Muscle layer of duodenum (tissue), 2 donors: ENCODE measurements around the gene MAP3K7.

ENCODE experiments used
- H3K27ac ChIP-seq: one replicate; pipeline ENCODE4 v1.7.0; 2013; ENCODE audit warnings: mild to moderate bottlenecking, low read length
- H3K27me3 ChIP-seq: one replicate; pipeline ENCODE4 v1.7.0; 2013; ENCODE audit warnings: low read depth, mild to moderate bottlenecking, control low read depth, low read length
- H3K36me3 ChIP-seq, 2 donors: one replicate each; pipeline ENCODE4 v1.7.0; 2013; ENCODE audit warnings: low read length in 2 of 2, control low read depth in 1 of 2, mild to moderate bottlenecking in 1 of 2; ENCODE audit not compliant: insufficient read depth in 2 of 2, control insufficient read depth in 1 of 2
- H3K4me1 ChIP-seq, 2 donors: one replicate each; pipeline ENCODE4 v1.7.0; 2013; ENCODE audit warnings: low read length in 2 of 2, mild to moderate bottlenecking in 2 of 2, control low read depth in 1 of 2, moderate library complexity in 1 of 2; ENCODE audit not compliant: insufficient read depth in 2 of 2, control insufficient read depth in 1 of 2
- H3K4me3 ChIP-seq, 2 donors: one replicate each; pipeline ENCODE4 v1.7.0; 2013; ENCODE audit warnings: low read length in 2 of 2, low read depth in 1 of 2, mild to moderate bottlenecking in 1 of 2
- H3K9me3 ChIP-seq, 2 donors: one replicate each; pipeline ENCODE4 v1.7.0; 2013; ENCODE audit warnings: low read length in 2 of 2, control low read depth in 1 of 2, mild to moderate bottlenecking in 1 of 2; ENCODE audit not compliant: control insufficient read depth in 1 of 2
- donor health status: healthy.

MAP3K7 gene

GRCh38 chr6:90480666-90481065 is 106.2 kb downstream of the MAP3K7 start:
- Histone ChIP-seq H3K9me3 (no peaks in the 10 kb centered on the region), H3K27me3 (no peaks in the 10 kb centered on the region), H3K36me3 (no peaks in the 10 kb centered on the region), H3K4me1 (no peaks in the 10 kb centered on the region), H3K4me3 (no peak overlapping the region), H3K27ac (no peak overlapping the region)

- Histone ChIP-seq H3K27ac (no peak overlapping the region), H3K4me3 (no peak overlapping the region)
These were observed 107.3 kb downstream of the MAP3K7 start for GRCh38 chr6:90479603-90479926.

GRCh38 chr6:90478789-90479602 is 107.9 kb downstream of the MAP3K7 start:
- no peak overlapping the region for H3K27ac ChIP-seq
- no peaks in the 10 kb centered on the region for H3K9me3 ChIP-seq

More at GRCh38 chr6:90479603-90479926, 107.3 kb downstream of the MAP3K7 start:
- H3K9me3 ChIP-seq = no peaks in the 10 kb centered on the region
- H3K27me3 ChIP-seq = no peaks in the 10 kb centered on the region
- no peaks in the 10 kb centered on the region for H3K4me1 ChIP-seq
- no peaks in the 10 kb centered on the region for H3K36me3 ChIP-seq

GRCh38 chr6:90478278-90478677 is 108.6 kb downstream of the MAP3K7 start:
- Histone ChIP-seq H3K9me3 (no peaks in the 10 kb centered on the region), H3K36me3 (no peaks in the 10 kb centered on the region), H3K4me1 (no peaks in the 10 kb centered on the region), H3K27ac (no peak overlapping the region), H3K4me3 (no peak overlapping the region), H3K27me3 (no peaks in the 10 kb centered on the region)

More at GRCh38 chr6:90478789-90479602, 107.9 kb downstream of the MAP3K7 start:
- H3K27me3 ChIP-seq = no peaks in the 10 kb centered on the region
- no peaks in the 10 kb centered on the region for H3K36me3 ChIP-seq
- no peaks in the 10 kb centered on the region for H3K4me1 ChIP-seq
- no peak overlapping the region for H3K4me3 ChIP-seq

GRCh38 chr6:90477366-90477765 is 109.5 kb downstream of the MAP3K7 start:
- no peaks in the 10 kb centered on the region for H3K4me1 ChIP-seq
- no peaks in the 10 kb centered on the region for H3K36me3 ChIP-seq
- H3K27me3 ChIP-seq = no peaks in the 10 kb centered on the region
- no peak overlapping the region for H3K4me3 ChIP-seq
- no peak overlapping the region for H3K27ac ChIP-seq
- no peaks in the 10 kb centered on the region for H3K9me3 ChIP-seq

- H3K36me3 ChIP-seq = no peaks in the 10 kb centered on the region
- H3K27me3 ChIP-seq = no peaks in the 10 kb centered on the region
- H3K4me3 ChIP-seq = no peak overlapping the region
- H3K27ac ChIP-seq = no peak overlapping the region
- H3K4me1 ChIP-seq = no peaks in the 10 kb centered on the region
- H3K9me3 ChIP-seq = no peaks in the 10 kb centered on the region
These were observed 114.2 kb downstream of the MAP3K7 start for GRCh38 chr6:90472716-90473115.

- Histone ChIP-seq H3K4me3 (no peak overlapping the region), H3K4me1 (no peaks in the 10 kb centered on the region), H3K27me3 (no peaks in the 10 kb centered on the region), H3K36me3 (no peaks in the 10 kb centered on the region), H3K27ac (no peak overlapping the region), H3K9me3 (no peaks in the 10 kb centered on the region)
These were observed 115.6 kb downstream of the MAP3K7 start for GRCh38 chr6:90471263-90471662.

GRCh38 chr6:90469906-90470305 is 117.0 kb downstream of the MAP3K7 start:
- Histone ChIP-seq H3K9me3 (no peaks in the 10 kb centered on the region), H3K36me3 (no peaks in the 10 kb centered on the region), H3K27ac (no peak overlapping the region), H3K4me3 (no peak overlapping the region), H3K27me3 (no peaks in the 10 kb centered on the region), H3K4me1 (no peaks in the 10 kb centered on the region)

GRCh38 chr6:90468859-90469258 is 118.0 kb downstream of the MAP3K7 start:
- Histone ChIP-seq H3K4me3 (no peak overlapping the region), H3K4me1 (no peaks in the 10 kb centered on the region), H3K27ac (no peak overlapping the region), H3K9me3 (no peaks in the 10 kb centered on the region), H3K36me3 (no peaks in the 10 kb centered on the region), H3K27me3 (no peaks in the 10 kb centered on the region)

- Histone ChIP-seq H3K27me3 (no peaks in the 10 kb centered on the region), H3K4me1 (no peaks in the 10 kb centered on the region), H3K36me3 (no peaks in the 10 kb centered on the region), H3K9me3 (no peaks in the 10 kb centered on the region), H3K27ac (no peak overlapping the region), H3K4me3 (no peak overlapping the region)
These were observed 118.8 kb downstream of the MAP3K7 start for GRCh38 chr6:90468080-90468479.

- Histone ChIP-seq H3K36me3 (no peaks in the 10 kb centered on the region), H3K9me3 (no peaks in the 10 kb centered on the region), H3K4me1 (no peaks in the 10 kb centered on the region), H3K27me3 (no peaks in the 10 kb centered on the region), H3K4me3 (no peak overlapping the region), H3K27ac (no peak overlapping the region)
These were observed 119.3 kb downstream of the MAP3K7 start for GRCh38 chr6:90467546-90467945.
